RPMI7951 (cell line): Measurements from ENCODE around the gene RUNX1. TPM values are rescaled to one million over a fixed set of nuclear protein-coding genes. Genes with fewer than 3 reads are reported as not detected.

Experiments used
- DNase-seq: peaks from one replicate; pipeline ENCODE4 v3.0.0-alpha.2; 2012; ENCODE audit warnings: low read depth
- total RNA-seq: library from RNA; depleted of rRNA; stranded (reverse); fragments of >200 nt; shearing (Covaris generic); gene quantifications from 2 replicates; pipeline ENCODE4 v1.2.3, GENCODE V29; 2014

The RUNX1 gene
- total RNA-seq, 1 experiment from 2014 or later: 13.8 TPM

DNA sequence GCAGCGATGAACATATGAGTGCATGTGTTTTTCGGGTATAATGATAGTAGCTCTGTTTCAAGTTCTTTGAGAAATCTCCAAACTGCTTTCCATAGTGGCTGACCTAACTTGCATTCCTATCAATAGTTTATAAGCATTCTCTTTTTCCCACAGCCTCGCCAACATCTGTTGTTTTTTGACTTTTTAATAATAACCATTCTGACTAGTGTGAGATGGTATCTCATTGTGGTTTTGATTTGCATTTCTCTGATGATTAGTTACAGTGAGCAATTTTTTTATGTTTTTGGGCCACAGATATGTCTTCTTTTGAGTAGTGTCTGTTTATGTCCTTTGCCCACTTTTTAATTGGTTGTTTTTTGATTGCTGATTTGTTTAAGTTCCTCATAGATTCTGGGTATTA is 10.6 kb upstream of the RUNX1 start:
- peak; percentile 43 for DNase-seq

DNA sequence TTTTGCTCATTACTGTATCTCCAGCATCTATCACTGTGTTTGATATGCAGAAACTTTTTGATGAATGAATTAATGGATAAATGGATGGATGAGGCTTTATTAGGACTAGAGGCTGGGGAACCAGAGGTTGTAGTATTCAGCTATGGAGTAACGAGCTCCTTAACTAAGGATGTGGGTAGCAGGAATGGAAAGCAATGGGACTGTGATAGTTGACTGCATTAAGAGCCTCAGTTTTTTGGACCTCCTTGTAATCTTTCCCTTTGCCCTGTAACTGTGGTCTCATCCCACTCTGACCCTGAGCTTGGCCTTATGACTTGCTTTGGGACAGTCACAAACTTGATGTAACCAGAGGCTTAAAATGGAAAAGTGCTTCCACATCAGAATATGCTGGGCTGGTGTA is 9.0 kb upstream of the RUNX1 start:
- DNase-seq: no peak

DNA sequence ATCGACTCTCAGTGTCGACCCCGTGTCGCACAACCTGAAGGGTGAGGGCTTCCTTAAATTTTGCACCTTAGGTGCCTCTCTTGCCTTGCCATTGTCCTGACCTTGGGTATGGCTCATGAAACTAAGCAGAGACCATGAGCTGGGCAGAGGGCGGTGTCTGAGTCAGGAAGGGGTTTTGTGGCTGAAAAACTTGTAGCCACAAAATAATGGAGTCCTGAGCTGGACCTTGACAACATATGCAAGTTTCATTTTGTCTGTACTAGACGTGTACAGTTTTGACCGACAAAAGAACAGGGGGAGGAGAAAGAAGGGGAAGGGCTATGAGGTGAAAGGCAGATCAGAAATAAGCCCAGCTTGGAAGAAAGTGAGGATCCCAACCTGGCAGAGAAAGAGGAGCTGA is 8.3 kb upstream of the RUNX1 start:
- DNase-seq: no peak

DNA sequence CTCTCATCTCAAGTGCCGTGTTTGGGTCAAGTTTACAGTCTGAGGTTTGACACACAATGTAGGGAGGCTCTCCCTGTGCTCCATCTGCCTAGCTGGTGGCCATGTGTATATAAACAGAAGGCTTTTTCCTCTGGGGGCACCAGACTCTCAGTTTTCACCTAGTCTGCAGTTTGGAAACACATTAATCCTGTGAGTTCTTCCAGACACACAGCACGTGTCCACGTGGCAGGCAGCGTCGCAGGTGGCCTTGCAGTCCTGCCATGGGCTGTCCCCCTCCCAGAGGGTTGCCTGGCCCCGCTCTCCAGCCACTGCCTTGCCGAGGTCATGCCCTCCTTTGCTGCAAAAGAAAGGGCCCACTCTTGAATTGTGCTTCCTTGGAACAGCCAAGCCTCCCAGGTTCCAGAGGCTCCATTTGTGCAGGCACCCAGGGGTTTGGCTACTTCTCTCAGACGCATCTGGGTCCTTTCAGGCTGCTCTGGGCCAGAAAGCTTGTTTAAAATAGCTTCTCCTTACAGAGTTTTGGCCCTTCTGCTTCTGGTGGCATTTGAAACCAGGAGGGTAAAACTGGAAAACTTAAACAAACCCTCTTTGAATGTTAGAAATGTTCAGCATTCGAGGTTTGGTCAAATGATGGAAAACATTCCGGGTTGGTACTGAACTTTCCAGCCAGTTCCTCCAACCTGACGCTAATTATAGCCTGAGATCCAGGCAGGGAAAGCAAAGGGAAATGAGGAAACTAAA is 4.4 kb upstream of the RUNX1 start:
- peak; percentile 32 for DNase-seq

DNA sequence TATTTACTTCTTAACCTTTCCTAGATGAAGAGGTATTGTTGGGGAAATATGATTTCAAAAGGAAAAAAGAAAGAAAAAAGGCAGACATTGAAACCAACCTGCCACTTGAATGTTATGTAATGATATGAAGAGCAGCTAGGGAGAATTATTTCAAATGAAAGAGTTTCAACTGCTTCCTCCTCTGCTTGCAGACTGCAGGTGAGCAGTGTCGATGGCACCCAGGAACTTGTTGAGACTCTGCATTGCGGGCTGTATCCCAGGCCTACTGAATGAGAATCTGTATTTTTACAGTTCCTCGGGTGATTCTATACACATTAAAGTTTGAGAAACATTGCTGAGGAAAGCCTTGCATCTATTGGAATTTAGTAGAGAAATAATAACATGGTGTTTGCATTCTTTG is 3.7 kb upstream of the RUNX1 start:
- DNase-seq: no peak

DNA sequence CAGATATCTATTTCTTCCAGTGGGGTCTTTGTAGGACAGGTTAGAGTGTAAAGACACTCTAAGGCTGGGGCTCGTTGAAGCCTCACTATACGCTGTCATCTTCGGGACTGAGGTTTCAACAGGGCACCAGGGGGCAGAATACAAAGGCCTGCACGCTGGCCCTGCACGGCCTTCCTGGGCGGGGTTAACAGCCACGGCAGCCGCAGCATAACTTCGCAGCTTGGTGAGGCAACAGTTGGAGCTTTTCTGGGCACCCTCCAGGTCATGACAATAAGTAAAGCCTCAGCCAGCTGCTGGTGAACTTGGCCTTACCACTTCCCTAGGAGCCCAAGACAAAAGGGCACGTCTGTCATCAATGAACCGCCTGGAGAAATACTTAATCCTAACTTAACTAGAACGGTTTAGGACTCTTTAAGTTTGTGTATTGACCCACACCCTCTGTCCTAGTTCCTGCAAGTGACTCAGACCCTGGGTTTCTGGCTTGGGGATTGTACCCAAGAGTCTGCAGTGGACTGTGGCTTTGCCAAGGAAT is 2.3 kb upstream of the RUNX1 start:
- DNase-seq: peak; percentile 96

DNA sequence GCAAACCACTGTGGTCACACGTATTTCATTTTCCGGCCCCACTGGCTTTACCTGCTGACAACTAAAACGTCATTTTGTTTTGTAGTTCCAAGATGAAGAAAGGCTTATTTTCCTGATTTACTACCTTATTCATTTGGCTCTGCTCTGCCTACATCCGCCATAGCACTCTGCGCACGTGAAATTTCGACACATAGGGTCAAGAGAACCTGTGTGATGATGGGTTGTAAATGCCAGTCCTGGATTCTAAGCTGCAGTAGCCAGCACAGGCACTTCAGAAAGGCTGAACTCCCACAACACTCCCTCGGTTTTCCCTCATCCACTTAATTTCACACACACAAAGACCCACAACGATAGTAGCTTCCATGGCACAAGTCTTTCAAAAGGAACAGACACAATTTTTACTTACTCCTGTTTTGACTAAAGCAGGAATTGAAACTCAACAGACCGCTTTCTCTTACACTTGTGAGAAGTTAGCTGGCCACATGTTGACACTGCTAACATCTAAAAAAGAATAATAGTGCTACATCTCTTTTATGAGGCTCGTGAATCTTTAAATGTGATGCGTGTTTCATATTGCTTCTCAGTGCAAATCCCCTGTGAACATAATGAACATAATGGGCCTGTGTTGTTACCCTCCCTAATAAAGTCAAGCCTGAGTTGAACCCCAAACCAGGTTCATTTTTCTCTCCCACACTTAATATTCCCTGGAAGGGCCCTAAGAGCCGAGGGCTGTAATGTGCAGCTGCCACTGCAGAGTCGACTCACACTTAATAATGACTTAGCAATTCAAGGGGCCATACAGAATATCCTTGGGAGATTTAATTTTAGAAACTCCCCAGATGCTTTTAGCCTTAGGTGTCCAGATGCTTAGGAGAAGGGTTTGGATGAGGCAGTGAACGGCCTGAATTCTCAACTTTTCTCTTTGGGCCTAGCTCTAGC is 1.5 kb upstream of the RUNX1 start:
- DNase-seq: no peak

DNA sequence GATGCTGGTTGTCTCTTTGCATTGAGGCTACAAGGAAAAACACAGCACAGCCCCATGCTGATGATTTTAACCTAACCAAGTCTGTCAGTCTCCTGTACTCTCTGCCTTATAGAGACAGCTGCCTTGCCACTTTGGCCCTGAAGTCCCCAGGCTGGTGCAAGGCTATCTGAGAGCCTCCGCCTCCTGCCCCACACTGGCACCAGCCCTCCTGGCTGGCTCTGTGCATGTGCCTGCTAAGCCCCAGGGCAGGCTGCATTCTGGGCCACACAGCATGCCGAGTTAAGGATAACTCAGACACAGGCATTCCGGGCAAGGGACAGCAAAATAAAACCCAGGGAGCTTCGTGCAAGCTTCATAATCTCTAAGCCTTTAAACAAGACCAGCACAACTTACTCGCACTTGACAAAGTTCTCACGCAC is 910 bp downstream of the RUNX1 start:
- peak; percentile 53 for DNase-seq

DNA sequence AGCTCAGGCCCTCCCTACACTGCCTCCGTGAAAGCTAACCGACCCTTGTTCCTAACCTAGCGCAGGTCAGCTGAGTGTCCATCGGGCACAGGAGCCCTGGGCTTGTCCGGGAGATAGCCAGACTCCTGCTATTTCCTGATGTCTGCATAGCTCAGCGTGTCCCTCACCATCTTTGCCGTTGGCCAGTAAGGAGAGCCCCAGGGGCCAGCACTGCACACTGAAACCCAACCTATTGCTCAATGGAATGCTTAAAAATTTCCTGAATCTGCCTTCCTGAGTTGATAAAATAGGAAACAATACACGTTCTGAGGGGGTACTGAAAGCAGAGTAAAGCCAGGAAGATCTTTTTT is 2.2 kb downstream of the RUNX1 start:
- DNase-seq: peak; percentile 69

DNA sequence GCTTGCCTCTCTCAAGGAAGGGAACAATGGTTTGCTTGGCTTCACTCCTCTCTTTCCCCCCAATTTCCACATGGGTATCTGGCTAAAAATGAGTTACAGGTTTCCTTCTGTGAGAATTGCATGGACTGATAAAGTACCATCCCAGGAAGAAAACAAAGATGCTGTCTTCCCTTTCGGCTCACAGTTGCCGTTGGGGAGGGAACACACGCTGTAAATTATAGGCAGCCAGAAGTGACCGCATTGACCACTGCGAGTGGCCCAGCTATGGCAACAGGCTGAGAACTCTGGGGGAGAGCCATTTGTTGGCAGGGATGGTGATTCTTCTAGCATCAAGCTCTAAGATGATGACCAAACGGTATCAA is 2.9 kb downstream of the RUNX1 start:
- DNase-seq: peak; percentile 84

DNA sequence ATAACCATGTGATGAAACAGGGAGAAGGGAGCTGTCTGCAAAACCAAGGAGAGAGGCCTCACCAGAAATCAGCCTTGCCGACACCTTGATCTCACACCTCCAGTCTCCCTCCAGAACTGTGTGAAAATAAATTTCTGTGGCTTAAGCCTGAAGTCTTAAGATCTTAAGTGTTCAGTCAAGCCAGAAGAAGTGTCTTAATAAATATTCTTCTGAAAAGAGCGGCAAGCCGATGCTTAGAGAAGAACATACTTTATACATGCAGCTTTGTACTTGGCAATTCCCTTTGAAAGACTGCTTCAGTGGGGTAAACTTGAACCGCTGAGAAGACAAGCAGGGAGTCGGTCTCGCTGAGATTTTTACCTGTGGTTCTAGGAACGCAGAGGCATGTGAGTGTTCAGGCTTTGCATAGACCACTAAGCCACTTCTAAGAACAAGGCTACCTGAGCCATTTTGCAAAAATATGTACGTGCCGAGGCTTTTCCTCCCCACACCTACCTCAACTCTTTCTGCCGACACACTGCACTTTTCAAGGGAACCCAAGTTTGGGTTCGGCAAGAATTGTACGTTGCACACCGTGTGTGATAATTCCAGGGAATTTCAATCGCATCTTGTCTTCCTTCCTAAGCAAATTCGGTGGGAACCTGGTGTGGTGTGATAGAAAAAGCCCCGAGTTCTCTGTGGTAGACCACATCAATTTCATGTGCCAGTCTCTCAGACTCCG is 3.4 kb downstream of the RUNX1 start:
- DNase-seq: no peak

DNA sequence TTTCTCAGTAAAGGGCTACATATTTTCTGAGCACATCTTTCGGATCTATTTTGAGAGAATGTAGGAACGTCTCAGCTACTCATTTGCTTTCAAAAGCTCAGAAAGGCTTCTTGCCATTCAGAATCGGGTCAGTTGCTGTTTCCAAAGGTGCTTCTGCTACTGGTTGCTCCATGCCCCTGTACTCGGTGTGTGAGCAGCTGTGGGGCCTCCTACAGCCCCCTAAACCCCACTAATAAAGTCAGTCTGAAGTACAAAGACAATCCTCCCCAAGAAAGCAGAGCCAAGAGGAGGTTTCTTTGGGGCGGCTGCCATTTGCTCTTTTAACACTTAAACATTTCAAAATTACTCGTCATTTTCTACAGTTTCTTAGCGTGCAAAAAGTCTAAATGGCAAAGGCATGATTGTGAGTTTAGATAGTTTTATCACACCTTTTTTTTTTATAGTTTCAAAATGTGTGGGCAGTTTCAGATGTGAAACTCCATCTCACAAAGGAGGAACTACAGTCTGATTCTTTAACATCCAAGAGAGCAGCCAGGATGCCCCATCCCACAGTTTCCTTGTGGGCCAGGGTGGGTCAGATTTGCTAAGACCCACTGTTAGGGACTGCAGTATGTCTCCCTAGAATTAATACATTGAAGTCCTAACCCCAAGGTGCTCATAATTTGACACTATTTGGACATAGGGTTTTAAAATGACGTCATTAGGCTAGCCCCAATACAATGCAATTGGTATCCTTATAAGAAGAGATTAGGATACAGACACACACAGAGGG is 4.1 kb downstream of the RUNX1 start:
- no peak for DNase-seq

DNA sequence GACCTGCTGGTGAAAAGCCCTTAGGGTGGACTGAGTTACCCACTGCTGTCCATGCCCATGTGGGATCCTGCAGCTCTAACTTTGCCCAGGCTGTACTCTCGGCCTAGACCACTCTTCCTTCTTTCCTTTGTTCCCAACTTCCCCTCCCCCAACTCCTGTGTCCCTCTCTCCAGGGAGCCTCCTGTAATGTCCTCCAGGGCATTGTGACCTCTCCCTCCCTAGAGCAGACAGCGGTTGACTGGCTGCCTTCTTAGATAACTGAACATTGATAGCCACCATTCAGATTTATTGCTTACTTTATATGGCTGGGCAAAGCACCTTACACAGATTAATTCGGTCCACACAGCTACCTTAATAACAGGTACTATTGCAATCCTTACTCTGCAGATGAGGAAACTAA is 5.0 kb downstream of the RUNX1 start:
- DNase-seq: no peak

DNA sequence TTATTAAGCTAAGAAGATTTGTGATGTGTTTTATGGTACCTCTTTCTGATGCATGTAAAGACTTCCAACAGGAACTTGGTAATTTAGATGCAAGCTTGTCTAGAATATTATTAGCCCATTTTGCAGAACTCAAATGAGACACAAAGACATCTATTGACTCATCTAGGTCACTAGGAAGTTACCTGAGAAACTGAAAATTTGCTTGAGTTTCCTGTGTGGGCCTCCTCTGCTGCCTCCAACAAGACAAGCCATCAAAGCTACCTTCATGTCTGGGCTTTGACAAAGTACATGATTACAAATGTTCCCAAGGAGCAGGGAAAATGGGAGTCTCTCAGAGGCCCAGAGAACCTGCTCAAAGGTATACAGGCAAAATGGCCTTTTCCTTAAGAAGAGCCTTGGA is 5.6 kb downstream of the RUNX1 start:
- DNase-seq: no peak

DNA sequence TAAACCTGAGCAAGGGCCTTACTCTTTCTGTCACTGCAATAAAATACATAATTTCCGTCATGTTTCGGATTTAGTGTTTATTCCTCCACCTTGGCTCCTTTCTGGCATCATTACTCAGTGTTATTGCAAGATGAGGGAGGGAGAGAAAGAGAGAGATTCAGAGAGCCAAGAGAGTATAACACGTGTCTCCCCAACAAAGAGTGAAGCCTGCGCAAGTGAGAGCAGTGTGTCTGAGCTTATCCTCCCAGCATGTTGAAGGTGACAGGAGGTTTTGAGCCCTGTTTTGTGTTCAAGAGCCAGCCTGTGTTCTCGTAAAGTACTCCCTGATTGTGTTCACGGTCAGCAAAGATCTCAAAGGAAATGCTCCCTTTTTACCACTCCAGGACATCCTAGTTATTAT is 6.3 kb downstream of the RUNX1 start:
- DNase-seq: no peak

DNA sequence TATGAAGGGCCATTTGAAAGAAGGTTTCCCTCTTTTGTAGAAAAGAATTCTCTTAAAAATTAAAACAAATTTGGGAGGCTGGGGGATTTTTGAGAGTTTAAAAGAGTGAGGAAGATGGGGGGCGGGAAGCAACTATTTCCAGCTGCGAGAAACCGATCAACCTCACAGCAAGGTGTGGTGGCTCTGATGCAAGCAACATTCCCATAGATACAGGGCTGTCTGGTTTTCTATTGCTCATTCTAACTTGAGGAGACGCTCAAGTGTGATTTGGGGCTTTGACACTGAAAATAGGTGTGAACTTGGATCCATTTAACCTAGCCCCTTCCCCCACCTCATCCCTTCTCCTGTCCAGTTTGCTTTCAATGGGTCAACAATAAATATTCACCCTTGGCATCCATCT is 7.2 kb downstream of the RUNX1 start:
- DNase-seq: no peak

DNA sequence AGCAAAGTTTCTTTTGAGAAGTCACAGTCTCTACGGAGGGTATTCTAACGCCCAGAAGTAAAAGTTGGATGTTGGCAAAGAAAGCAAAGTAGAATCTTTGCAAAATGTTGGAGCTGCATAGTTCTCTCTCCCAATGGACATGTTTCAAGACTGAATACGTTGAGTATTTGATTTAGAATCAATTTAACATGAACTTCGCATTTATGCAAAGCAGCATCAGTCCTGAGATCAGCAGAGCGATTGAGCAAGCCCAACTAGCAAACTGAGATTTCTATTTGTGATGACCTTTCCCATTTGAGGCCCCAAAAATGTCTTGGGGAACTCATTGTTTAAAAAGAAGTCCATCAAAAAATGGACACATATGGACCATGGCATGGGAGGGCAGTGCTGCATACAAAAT is 8.0 kb downstream of the RUNX1 start:
- no peak for DNase-seq

DNA sequence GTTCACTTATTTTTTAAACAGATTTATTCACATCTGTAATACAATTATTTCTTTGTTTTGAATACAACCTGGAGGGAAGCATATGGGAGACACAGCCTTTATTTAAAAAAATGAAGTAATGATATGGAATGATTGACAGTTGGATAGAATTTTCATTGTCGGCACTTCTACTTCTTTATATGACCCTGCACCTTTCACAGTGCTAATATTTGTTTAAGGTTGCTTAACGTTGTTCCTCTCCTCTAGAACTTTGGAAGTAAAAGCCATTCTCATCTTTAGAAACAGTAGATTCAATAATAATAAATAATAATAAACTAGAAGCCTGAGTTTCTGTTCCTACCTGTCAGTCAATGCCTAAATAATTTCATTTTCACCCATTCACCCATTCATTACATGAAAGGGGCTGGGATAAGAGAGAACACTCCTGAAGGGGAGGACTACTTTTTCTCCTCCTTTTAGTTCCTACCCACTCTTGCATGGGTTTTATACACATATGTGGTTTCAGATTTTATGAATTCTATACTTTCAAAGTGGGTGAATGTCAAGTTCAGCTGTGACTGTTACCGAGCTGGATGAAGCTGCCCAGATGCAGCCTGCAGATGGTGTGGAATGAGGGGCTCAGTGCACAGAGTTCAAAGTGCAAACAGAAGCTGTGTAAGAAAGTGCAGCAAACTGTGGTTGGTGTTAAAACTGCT is 9.4 kb downstream of the RUNX1 start:
- DNase-seq: no peak

DNA sequence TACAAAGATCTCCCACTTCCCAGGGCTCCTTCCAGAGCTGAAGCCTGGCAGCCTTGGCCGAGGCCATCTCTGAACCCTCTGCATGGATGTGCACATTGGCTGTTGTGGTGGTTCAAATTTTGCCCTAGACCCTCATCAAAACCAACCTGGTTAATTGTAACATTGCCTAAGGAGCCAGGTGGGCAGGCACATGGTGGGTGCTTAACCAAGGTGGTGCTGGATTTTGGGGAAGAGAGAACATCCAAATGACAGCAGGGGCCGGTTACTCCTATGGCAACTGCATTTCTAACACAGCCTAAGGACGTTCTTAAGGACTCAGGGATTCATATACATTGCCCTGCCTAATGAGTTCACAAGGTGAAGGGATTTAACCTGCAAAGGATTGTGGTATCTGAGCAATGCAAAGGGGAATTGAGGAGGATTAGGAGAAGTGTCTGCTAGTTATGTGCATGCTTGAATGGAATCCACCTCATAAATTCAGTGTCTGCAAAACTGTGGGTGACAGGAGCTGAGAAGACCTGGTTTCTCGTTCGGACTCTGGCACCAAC is 10.3 kb downstream of the RUNX1 start:
- no peak for DNase-seq

DNA sequence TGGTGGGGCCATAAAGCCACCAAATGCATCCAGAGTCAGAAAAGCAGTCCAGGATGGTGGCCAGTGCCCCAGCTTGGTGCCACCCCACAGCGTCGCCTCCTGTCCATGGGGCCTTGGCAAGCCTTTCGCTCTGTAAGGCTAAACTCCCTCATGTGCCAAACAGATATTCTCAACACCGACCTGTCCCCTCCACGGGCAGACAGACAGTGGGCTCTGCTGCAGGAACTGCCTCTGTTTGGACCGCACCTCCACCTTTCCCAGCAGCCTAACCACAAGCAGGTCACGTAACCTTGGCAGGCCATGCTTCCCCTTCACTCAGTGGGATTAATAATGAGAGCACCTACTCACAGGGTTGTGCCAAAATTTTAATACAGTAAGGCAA is 11.7 kb downstream of the RUNX1 start:
- no peak for DNase-seq
